NT2/D1 (cell line): ENCODE measurements around the gene PTPRT.

Experiments used
- SUZ12 ChIP-seq: IDR thresholded peaks from 2 replicates; pipeline ENCODE4 v1.6.1; 2011; ENCODE audit not compliant: insufficient read length, insufficient read depth; ENCODE audit errors: extremely low read depth
- YY1 ChIP-seq: IDR thresholded peaks from 2 replicates; pipeline ENCODE4 v1.6.1; 2011; ENCODE audit not compliant: insufficient read length, insufficient read depth

GRCh38 chr20:43189554-43190331 lies at the start of gene PTPRT:
- TF ChIP-seq SUZ12: no peak
- no peak for TF ChIP-seq YY1
